HL-60 (cell line): ENCODE results near the gene UBE2G1.

Source experiments
- DNase-seq, 2 experiments: peaks; one replicate each; pipeline ENCODE4 v3.0.0-alpha.2; 2010 to 2020; ENCODE audit warnings: low read depth in 1 of 2, low spot score in 1 of 2
- H3K27ac ChIP-seq: fragments of 250-450 bp; sonication (Bioruptor Pico); replicated peaks from 2 replicates; pipeline ENCODE4 v1.5.1; 2020; ENCODE audit warnings: mild to moderate bottlenecking, moderate library complexity
- H3K27me3 ChIP-seq: fragments of 250-450 bp; sonication (Bioruptor Pico); 2 replicates; pipeline ENCODE4 v1.5.1; 2021; ENCODE audit warnings: mild to moderate bottlenecking, moderate library complexity; ENCODE audit not compliant: insufficient read depth, poor library complexity, severe bottlenecking
- H3K4me3 ChIP-seq: replicated peaks from 2 replicates; pipeline ENCODE4 v1.5.1; 2011; ENCODE audit warnings: mild to moderate bottlenecking, control low read depth, low read length; ENCODE audit not compliant: insufficient read depth
- GABPA ChIP-seq: IDR thresholded peaks from 2 replicates; pipeline ENCODE4 v1.6.1; 2012; ENCODE audit warnings: low read depth
- POLR2AphosphoS5 ChIP-seq: IDR thresholded peaks from 2 replicates; pipeline ENCODE4 v1.6.1; 2012; ENCODE audit warnings: low read depth
- SPI1 ChIP-seq: IDR thresholded peaks from 2 replicates; pipeline ENCODE4 v1.6.1; 2012; ENCODE audit warnings: low read depth, mild to moderate bottlenecking, borderline replicate concordance
- TF ChIP-seq, protein P1 (sequence below): IDR thresholded peaks from one replicate; pipeline ENCODE4 v1.5.1; 2011; ENCODE audit warnings: low read length, control low read depth, inconsistent platforms; ENCODE audit not compliant: insufficient read depth
- TF ChIP-seq, protein P2 (sequence below): IDR thresholded peaks from 2 replicates; pipeline ENCODE4 v1.6.1; 2012; ENCODE audit warnings: low read depth; ENCODE audit not compliant: insufficient replicate concordance

The UBE2G1 gene

DNA sequence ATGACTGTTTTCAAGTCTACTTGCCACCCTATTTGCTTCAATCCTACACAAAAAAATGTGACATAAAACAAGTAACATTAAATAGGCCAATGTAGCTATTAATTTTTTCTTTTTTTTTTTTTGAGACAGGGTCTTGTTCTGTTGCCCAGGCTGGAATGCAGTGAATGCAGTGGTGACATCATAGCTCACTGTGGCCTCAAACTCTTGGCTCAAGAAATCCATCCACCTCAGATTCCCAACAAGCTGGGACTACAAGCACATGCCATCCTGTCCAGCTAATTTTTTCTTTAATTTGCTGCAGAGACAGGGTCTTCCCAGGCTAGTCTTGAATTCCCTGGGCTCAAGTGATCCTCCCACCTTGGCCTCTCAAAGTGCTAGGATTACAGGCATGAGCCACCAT is 132.1 kb downstream of the UBE2G1 start:
- TF ChIP-seq, protein P1, sequence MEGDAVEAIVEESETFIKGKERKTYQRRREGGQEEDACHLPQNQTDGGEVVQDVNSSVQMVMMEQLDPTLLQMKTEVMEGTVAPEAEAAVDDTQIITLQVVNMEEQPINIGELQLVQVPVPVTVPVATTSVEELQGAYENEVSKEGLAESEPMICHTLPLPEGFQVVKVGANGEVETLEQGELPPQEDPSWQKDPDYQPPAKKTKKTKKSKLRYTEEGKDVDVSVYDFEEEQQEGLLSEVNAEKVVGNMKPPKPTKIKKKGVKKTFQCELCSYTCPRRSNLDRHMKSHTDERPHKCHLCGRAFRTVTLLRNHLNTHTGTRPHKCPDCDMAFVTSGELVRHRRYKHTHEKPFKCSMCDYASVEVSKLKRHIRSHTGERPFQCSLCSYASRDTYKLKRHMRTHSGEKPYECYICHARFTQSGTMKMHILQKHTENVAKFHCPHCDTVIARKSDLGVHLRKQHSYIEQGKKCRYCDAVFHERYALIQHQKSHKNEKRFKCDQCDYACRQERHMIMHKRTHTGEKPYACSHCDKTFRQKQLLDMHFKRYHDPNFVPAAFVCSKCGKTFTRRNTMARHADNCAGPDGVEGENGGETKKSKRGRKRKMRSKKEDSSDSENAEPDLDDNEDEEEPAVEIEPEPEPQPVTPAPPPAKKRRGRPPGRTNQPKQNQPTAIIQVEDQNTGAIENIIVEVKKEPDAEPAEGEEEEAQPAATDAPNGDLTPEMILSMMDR: no peak
- TF ChIP-seq GABPA (no peak), POLR2AphosphoS5 (no peak), SPI1 (no peak)
- TF ChIP-seq, protein P2, sequence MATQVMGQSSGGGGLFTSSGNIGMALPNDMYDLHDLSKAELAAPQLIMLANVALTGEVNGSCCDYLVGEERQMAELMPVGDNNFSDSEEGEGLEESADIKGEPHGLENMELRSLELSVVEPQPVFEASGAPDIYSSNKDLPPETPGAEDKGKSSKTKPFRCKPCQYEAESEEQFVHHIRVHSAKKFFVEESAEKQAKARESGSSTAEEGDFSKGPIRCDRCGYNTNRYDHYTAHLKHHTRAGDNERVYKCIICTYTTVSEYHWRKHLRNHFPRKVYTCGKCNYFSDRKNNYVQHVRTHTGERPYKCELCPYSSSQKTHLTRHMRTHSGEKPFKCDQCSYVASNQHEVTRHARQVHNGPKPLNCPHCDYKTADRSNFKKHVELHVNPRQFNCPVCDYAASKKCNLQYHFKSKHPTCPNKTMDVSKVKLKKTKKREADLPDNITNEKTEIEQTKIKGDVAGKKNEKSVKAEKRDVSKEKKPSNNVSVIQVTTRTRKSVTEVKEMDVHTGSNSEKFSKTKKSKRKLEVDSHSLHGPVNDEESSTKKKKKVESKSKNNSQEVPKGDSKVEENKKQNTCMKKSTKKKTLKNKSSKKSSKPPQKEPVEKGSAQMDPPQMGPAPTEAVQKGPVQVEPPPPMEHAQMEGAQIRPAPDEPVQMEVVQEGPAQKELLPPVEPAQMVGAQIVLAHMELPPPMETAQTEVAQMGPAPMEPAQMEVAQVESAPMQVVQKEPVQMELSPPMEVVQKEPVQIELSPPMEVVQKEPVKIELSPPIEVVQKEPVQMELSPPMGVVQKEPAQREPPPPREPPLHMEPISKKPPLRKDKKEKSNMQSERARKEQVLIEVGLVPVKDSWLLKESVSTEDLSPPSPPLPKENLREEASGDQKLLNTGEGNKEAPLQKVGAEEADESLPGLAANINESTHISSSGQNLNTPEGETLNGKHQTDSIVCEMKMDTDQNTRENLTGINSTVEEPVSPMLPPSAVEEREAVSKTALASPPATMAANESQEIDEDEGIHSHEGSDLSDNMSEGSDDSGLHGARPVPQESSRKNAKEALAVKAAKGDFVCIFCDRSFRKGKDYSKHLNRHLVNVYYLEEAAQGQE: no peak
- DNase-seq: no peak

DNA sequence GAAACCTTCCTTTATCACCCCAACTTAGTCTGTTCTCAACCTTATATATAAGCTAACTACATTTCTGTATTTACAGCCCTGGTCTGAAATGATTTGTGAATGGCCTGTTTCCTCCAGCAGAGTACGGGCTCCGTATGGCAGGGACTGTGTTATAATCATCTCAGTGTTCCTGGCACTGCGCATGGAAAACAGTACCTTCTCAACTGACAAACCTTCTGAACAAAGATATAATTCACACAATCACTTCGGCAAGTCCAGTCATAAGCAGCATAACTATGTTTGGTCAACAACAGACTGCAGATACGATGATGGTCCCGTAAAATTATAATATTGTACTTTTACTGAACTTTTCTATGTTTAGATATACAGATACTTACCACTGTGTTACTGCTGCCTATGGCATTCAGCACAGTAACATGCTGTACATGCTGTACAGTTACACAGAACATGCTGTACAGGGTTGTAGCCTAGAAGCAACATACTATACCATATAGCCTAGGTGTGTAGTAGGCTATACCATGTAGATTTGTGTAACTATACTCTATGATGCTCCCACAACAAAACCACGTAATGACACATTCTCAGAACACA is 132.7 kb downstream of the UBE2G1 start:
- TF ChIP-seq GABPA: no peak
- no peak for TF ChIP-seq POLR2AphosphoS5
- TF ChIP-seq, protein P2: no peak
- Histone ChIP-seq H3K27ac (no peak overlapping the region), H3K4me3 (no peak overlapping the region)

More for the DNA sequence above, 132.1 kb downstream of the UBE2G1 start:
- Histone ChIP-seq H3K4me3 (no peak overlapping the region), H3K27ac (no peak overlapping the region), H3K27me3 (no peaks in the 10 kb centered on the region)

DNA sequence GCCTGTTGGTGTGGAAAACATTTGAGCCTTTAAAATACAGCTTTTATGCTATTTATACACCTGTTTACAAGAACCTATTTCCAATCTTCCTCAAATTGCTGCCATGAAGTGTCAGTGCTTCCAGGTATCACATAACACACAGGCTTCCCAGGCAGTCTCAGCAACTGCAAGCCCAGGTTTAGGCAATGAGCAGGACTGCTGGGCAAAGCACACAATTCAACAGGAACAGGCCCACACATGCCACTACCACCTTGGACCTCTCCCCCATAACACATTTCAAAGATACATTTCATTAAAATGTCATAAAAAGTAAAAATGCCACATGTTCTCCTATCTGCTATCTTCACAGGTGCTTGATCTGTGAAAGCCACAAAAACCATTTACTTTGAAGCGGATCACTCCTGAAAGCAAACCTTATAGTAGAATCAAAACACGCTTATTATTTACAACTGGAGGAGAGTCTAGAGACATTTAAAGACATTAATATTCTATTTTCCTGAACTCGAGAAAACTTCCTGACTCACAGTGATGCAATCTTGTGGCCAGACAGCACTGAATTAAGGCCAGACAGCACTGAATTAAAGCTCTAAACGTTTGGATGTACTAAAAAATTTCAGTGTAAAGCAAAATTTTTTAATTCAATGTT is 134.2 kb downstream of the UBE2G1 start:
- DNase-seq: no peak
- TF ChIP-seq, protein P1: no peak
- TF ChIP-seq POLR2AphosphoS5 (no peak), GABPA (no peak), SPI1 (no peak)
- TF ChIP-seq, protein P2: no peak
- no peak overlapping the region for H3K4me3 ChIP-seq
- H3K27me3 ChIP-seq: no peaks in the 10 kb centered on the region
- no peak overlapping the region for H3K27ac ChIP-seq

More for the DNA sequence above, 132.7 kb downstream of the UBE2G1 start:
- DNase-seq: no peak
- H3K27me3 ChIP-seq: no peaks in the 10 kb centered on the region
